HG03139 (cell line): ENCODE data around the gene SMARCA4.
"Not testable (repeated sequence)": the region's sequence is repeated elsewhere in the genome, so short reads cannot be mapped to it uniquely, and the experiment has no call there.

Experiments
- ATAC-seq: cut with Tn5 transposase; IDR thresholded peaks from one replicate; pipeline ENCODE4 v1.9.1; 2021; ENCODE audit not compliant: unreplicated experiment

SMARCA4 gene

DNA sequence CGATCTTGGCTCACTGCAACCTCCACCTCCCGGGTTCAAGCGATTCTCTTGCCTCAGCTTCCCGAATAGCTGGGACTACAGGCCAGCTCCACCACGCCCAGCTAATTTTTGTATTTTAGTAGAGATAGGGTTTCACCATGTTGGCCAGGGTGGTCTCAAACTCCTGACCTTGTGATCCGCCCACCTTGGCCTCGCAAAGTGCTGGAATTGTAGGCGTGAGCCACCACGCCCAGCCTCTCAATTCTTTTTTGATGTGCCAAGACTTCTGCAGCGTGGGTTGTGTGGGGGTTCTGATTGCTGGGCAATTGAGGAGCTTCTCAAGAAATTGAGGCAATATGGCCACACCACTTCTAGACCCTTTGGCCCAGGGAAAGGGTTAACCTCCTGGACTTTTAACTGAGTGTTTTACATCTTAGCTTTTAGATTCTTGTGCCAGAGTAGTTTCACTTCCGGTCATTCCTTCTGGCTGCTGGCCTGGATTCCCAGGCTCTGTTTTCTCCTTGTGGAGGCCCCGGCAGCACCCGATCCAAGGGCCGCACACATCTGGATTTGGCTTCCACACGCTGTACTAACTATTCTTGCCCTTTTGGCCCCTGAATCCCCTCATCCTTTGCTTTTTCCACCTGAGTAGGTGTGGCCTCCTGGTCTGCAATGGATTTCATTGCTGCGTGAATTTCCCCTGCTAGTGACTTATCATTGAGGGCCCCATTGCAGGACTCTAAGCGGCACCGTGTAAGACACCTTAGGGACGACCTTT, 14.7 kb downstream of the SMARCA4 start:
- ATAC-seq: no peak

DNA sequence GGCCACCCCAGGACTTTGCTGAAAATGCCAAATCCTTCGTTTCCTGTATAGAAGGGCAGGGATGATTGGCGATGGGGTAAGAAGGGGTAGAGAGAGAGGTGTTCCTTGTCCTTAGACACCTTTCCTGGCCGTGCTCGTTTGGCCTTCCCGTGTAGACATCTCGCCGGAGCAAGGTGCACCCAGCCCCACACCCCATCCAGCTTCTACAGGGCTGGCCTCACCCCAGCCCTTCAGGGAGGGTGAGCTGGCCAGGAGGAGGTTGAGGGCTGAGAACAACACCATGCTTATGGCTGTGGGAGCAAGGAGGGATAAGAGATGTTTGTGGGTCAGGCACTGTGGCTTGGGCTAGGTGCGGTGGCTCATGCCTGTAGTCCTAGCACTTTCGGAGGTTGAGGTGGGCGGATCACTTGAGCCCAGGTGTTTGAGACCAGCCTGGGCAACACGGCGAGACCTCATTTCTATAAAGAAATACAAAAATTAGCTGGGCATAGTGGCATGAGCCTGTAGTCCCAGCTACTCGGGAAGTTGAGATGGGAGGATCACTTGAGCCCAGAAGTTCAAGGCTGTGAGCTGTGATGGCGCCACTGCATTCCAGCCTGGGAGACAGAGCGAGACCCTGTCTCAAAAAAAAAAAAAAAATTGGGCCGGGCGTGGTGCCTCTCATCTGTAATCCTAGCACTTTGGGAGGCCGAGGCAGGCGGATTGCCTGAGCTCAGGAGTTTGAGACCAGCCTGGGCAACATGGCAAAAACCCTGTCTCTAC, 15.5 kb downstream of the SMARCA4 start:
- ATAC-seq: no peak

- no peak for ATAC-seq
Observed at GRCh38 chr19:10977742-10978092, 16.9 kb downstream of the SMARCA4 start.

DNA sequence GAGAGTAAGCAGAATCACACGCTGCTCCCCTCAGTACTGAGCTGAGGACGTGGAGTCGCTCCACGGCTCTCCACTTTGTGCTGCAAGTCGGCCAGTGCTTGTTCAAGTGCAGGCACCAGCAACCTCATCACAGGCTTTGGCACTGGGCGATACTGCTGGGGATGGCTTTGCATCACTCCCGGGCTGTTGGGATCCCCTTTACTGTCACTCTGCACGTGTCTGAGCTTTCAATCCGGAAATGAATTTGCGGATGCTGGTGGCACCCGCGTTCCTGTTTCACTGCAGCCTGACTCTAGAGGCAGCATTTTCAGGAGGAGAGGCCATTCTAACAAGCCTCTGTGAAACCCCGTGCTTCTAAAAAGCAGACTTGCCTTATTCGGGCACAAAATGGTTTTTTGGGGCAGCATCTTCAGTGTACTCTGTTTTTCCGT, 19.1 kb downstream of the SMARCA4 start:
- ATAC-seq: no peak

DNA sequence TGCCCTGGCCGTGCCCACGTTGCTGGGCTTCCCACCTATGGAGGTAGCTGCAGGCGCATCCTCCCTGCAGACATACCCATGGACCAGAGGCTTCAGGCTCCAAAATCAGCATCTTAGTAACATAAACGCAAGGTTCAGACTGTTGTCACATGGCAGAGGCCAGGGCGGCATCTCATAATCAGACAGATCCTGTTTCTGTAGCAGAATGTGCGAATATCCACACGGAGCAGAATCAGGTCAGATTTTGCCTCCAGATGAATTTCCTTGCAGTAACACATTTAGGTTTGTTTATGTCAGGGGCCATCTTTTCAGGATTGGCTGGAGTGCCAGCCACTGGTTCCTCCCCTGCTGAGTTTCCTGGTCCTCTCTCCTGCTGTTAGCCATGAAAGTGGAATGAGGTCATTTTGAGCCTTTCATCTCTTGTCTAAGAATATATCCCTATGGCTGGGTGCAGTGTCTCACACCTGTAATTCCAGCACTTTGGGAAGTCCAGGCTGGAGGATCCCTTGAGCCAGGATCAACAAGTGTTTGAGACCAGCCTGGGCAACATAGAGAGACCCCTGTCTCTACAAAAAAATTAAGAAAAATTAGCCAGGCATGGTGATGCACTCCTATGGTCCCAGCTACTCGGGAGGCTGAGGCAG, 20.5 kb downstream of the SMARCA4 start:
- ATAC-seq: no peak

DNA sequence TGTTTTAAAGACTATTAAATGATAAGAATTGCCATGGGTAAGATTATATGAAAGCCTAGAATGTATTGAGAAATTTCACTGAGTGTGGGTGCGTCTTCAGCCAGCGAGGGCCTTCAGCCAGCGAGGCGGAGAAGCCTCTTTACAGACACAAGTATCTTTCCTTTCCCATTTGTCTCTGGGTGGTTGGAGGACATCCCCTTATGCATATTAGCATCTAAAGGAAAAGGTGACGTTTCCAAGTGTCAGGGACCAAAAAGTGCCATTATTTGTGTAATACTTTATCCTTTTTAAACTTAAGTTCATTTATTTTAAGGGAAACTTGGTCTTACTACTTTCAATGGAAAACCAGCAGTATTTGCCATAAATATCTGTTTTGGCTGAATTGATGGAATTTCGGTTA, 22.2 kb downstream of the SMARCA4 start:
- ATAC-seq: no peak

DNA sequence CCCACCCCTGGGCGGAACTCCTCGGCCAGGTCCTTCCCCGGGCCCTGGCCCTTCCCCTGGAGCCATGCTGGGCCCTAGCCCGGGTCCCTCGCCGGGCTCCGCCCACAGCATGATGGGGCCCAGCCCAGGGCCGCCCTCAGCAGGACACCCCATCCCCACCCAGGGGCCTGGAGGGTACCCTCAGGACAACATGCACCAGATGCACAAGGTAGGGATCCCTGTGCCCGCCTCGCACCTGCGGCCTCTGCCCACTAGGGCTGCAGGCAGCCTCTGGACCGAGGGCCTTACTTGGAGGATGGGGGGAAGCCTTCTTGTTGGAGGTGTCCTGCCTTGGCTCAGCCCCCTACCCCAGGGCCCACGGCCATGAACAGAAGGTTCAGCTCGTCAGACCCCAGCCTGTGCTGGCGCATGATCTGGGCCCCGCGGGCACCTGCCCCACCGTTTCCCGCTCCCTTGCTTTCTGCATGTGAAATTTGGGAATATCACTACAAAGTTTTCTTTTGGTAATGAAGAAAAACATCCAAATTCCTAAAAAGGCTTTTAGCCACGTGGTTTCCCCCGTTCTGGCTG, 23.4 kb downstream of the SMARCA4 start:
- no peak for ATAC-seq

DNA sequence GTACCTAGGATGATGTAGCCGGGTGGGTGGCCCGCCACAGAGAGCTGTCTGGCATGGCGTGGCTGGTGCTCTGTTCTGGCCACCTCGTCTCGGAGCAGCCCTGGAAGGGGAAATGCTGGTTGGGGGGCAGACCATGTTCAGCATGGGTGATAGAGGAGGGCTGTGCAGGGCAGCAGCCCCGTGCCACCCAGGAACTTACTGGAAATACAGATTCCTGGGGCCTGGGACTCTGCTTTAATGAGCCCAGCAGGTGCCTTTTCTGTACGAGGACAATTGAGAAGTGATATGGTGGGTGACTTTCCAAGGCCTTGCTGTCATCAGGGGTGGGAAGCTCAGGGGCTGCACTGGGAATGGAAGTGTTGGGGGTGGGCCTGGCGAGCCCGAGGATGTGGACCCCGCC, 24.7 kb downstream of the SMARCA4 start:
- ATAC-seq: no peak

GRCh38 chr19:10986301-10987127, 25.7 kb downstream of the SMARCA4 start:
- no peak for ATAC-seq

GRCh38 chr19:10987571-10988297, 26.9 kb downstream of the SMARCA4 start:
- no peak for ATAC-seq

DNA sequence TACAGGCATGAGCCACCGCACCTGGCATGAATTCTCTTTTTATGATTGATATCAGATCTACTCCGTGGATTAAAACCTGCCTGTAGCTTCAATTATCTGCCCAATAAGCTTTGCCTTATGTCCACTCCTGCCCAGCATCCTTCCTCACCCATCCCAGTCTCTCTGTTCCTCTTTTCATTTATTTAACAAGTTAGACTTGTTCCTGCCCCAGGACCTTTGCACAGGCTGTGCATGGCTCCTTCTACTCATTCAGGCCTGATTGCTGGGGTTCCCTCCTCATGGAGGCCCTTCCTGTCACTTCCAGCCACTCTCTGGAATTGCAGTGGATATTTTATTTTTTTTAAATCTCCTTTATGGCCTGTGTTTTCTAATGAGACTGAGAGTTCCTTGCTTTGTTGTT, 27.6 kb downstream of the SMARCA4 start:
- no peak for ATAC-seq

- ATAC-seq: no peak
Observed at GRCh38 chr19:10988921-10989320, 28.1 kb downstream of the SMARCA4 start.

GRCh38 chr19:10991076-10991475, 30.2 kb downstream of the SMARCA4 start:
- ATAC-seq: no peak

DNA sequence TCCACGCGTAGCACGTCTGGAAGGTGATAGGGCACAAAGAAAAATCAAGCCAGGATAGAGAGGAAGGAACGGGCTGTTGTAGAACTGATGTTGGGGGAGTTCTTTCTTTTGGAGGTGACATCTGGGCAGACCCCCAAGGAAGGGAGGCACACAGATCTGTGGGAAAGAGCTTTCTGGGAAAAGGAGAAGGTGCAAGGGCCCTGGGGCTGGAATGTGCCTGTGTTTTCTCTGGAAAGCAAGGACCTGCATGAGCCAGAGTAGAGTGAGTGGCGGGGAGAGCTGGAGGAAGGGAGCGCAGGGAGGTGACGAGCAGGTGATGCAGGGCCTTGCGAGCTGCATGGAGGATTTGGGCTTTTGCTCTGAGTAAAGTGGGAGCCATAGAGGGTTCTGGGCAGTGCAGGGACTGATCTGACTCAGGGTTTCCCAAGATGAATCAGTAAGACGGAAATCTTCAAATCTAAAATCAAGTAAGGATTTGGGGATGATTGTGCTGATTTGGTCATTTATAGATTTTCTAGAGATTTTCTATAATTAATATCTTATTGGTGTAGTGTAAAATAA, 30.8 kb downstream of the SMARCA4 start:
- ATAC-seq: no peak

DNA sequence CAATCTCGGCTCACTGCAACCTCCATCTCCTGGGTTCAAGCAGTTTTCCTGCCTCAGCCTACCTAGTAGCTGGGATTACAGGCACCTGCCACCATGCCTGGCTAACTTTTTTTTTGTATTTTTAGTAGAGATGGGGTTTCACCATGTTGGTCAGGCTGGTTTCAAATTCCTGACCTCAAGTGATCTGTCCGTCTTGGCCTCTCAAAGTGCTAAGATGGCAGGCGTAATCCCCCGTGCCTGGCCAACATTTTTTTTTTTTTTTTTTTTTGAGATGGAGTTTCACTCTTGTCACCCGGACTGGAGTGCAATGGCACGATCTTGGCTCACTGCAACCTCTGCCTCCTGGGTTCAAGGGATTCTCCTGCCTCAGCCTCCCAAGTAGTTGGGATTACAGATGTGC, 31.3 kb downstream of the SMARCA4 start:
- not testable (repeated sequence) for ATAC-seq

GRCh38 chr19:10995926-10996600, 35.2 kb downstream of the SMARCA4 start:
- ATAC-seq: no peak

DNA sequence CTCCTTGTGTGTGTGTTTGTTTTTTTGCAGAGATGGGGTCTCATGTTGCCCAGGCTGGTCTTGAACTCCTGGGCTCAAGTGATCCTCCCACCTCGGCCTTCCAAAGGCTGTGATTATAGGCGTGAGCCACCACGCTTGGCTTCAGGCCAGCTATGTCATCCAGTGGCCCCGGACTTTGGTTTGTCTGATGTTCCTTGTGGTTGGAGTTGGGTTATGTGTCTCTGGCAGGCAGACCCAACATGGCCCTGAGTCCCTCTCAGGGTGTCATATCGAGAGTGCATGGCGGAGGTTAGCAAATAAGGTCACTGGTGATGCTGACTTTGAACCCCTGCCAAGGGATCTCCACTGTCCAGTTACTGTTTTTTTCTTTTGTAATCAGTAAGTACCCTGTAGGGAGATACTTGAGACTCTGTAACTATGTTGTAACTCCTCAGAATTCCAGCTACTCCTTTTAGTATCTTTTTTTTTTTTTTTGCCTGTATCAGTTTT, 37.3 kb downstream of the SMARCA4 start:
- ATAC-seq: no peak

GRCh38 chr19:10998666-10999065, 37.8 kb downstream of the SMARCA4 start:
- no peak for ATAC-seq

- ATAC-seq: no peak
Observed at GRCh38 chr19:11005521-11005920, 44.7 kb downstream of the SMARCA4 start.
